T-helper 17 cell (primary cell): ENCODE measurements around the gene FABP3. TPM values are rescaled to one million over a fixed set of nuclear protein-coding genes. Genes with fewer than 3 reads are reported as not detected.

Source experiments
- ATAC-seq: fragments of 150-1000 bp; cut with Tn5 transposase; 2 replicates; pipeline ENCODE4 v1.10.0; 2021; ENCODE audit warnings: mild to moderate bottlenecking, moderate library complexity
- DNase-seq, 3 donors: peaks; one replicate each; pipeline versions ENCODE4 v3.0.0 to v3.0.0-alpha.2; 2020 to 2021
- H3K9me3 ChIP-seq: one replicate; pipeline ENCODE4 v1.7.0; 2013; ENCODE audit warnings: low read length, mild to moderate bottlenecking; ENCODE audit not compliant: control insufficient read depth, poor library complexity, severe bottlenecking
- H3K27ac Mint-ChIP-seq: one replicate; pipeline ENCODE4 v1.8.0; 2022; ENCODE audit warnings: mild to moderate bottlenecking, moderate library complexity, mixed read lengths
- H3K27me3 Mint-ChIP-seq: one replicate; pipeline ENCODE4 v1.8.0; 2022; ENCODE audit warnings: mixed read lengths
- H3K36me3 Mint-ChIP-seq: one replicate; pipeline ENCODE4 v1.8.0; 2022; ENCODE audit warnings: low read depth, mixed read lengths
- H3K4me1 Mint-ChIP-seq: one replicate; pipeline ENCODE4 v1.8.0; 2022; ENCODE audit warnings: mild to moderate bottlenecking, mixed read lengths
- H3K4me3 Mint-ChIP-seq: one replicate; pipeline ENCODE4 v1.8.0; 2022; ENCODE audit warnings: mild to moderate bottlenecking, moderate library complexity, mixed read lengths
- total RNA-seq, 4 donors: library from RNA in 2 of 4; stranded (reverse) in 2 of 4; gene quantifications; one replicate each; pipeline ENCODE4 v1.2.3 and lab custom pipeline; 2022 to 2026

The FABP3 gene
- total RNA-seq, 2 donors from 2014 or later: not detected

GRCh38 chr1:31373897-31374486, 1.1 kb upstream of the FABP3 start:
- no peaks in the 10 kb centered on the region for H3K9me3 ChIP-seq
- DNase-seq (no peak), ATAC-seq (peak; percentile 35)
- H3K27me3 Mint-ChIP-seq: peaks cover 21% of the 10 kb centered on the region
- H3K36me3 Mint-ChIP-seq: peaks cover 2% of the 10 kb centered on the region
- H3K4me3 Mint-ChIP-seq: peak overlapping the region; percentile 91
- H3K4me1 Mint-ChIP-seq: peaks cover 21% of the 10 kb centered on the region
- H3K27ac Mint-ChIP-seq: no peak overlapping the region

- Mint-ChIP-seq H3K27me3 (peaks cover 11% of the 10 kb centered on the region), H3K27ac (peak overlapping the region; percentile 72), H3K4me1 (peaks cover 21% of the 10 kb centered on the region), H3K36me3 (no peaks in the 10 kb centered on the region), H3K4me3 (peak overlapping the region; percentile 91)
- H3K9me3 ChIP-seq: no peaks in the 10 kb centered on the region
- DNase-seq: no peak
- ATAC-seq: no peak
Observed at GRCh38 chr1:31372751-31373055, 173 bp downstream of the FABP3 start.

GRCh38 chr1:31372051-31372450, 825 bp downstream of the FABP3 start:
- peaks cover 11% of the 10 kb centered on the region for H3K27me3 Mint-ChIP-seq
- peak overlapping the region; percentile 72 for H3K27ac Mint-ChIP-seq
- peaks cover 21% of the 10 kb centered on the region for H3K4me1 Mint-ChIP-seq
- ATAC-seq (no peak), DNase-seq (no peak)
- H3K36me3 Mint-ChIP-seq: no peaks in the 10 kb centered on the region
- H3K9me3 ChIP-seq: no peaks in the 10 kb centered on the region
- peak overlapping the region; percentile 91 for H3K4me3 Mint-ChIP-seq

GRCh38 chr1:31371121-31371959, 1.5 kb downstream of the FABP3 start:
- no peak overlapping the region for H3K4me3 Mint-ChIP-seq
- H3K4me1 Mint-ChIP-seq: peaks cover 18% of the 10 kb centered on the region

GRCh38 chr1:31370565-31370964, 2.3 kb downstream of the FABP3 start:
- H3K4me1 Mint-ChIP-seq: peaks cover 18% of the 10 kb centered on the region
- H3K9me3 ChIP-seq: no peaks in the 10 kb centered on the region
- ATAC-seq (no peak), DNase-seq (no peak)
- no peak overlapping the region for H3K4me3 Mint-ChIP-seq
- peaks cover 11% of the 10 kb centered on the region for H3K27me3 Mint-ChIP-seq
- H3K36me3 Mint-ChIP-seq: no peaks in the 10 kb centered on the region
- H3K27ac Mint-ChIP-seq: no peak overlapping the region

More at GRCh38 chr1:31371121-31371959, 1.5 kb downstream of the FABP3 start:
- DNase-seq (no peak), ATAC-seq (no peak)
- H3K9me3 ChIP-seq: no peaks in the 10 kb centered on the region
- peaks cover 11% of the 10 kb centered on the region for H3K27me3 Mint-ChIP-seq
- H3K27ac Mint-ChIP-seq: peak overlapping the region; percentile 72
- H3K36me3 Mint-ChIP-seq: no peaks in the 10 kb centered on the region

- H3K27me3 Mint-ChIP-seq: peaks cover 11% of the 10 kb centered on the region
- ATAC-seq: no peak
- H3K9me3 ChIP-seq: no peaks in the 10 kb centered on the region
- no peak overlapping the region for H3K27ac Mint-ChIP-seq
- peaks cover 18% of the 10 kb centered on the region for H3K4me1 Mint-ChIP-seq
- H3K4me3 Mint-ChIP-seq: no peak overlapping the region
- DNase-seq: no peak
- H3K36me3 Mint-ChIP-seq: no peaks in the 10 kb centered on the region
Observed at GRCh38 chr1:31370021-31370420, 2.9 kb downstream of the FABP3 start.

GRCh38 chr1:31368611-31369107, 4.2 kb downstream of the FABP3 start:
- Mint-ChIP-seq H3K27ac (no peak overlapping the region), H3K4me1 (peaks cover 16% of the 10 kb centered on the region)

GRCh38 chr1:31366796-31367195, 6.1 kb downstream of the FABP3 start:
- H3K36me3 Mint-ChIP-seq: peaks cover 3% of the 10 kb centered on the region
- no peak for ATAC-seq
- DNase-seq: no peak
- H3K27me3 Mint-ChIP-seq: no peaks in the 10 kb centered on the region
- H3K4me1 Mint-ChIP-seq: no peaks in the 10 kb centered on the region
- no peak overlapping the region for H3K4me3 Mint-ChIP-seq
- H3K9me3 ChIP-seq: no peaks in the 10 kb centered on the region
- no peak overlapping the region for H3K27ac Mint-ChIP-seq

More at GRCh38 chr1:31368611-31369107, 4.2 kb downstream of the FABP3 start:
- no peaks in the 10 kb centered on the region for H3K9me3 ChIP-seq
- Mint-ChIP-seq H3K4me3 (no peak overlapping the region), H3K36me3 (peaks cover 3% of the 10 kb centered on the region), H3K27me3 (peaks cover 11% of the 10 kb centered on the region)
- ATAC-seq: no peak
- no peak for DNase-seq

- no peak for DNase-seq
- no peaks in the 10 kb centered on the region for H3K9me3 ChIP-seq
- H3K36me3 Mint-ChIP-seq: peaks cover 7% of the 10 kb centered on the region
- no peak for ATAC-seq
- H3K27me3 Mint-ChIP-seq: no peaks in the 10 kb centered on the region
- H3K4me1 Mint-ChIP-seq: peaks cover 2% of the 10 kb centered on the region
- no peak overlapping the region for H3K27ac Mint-ChIP-seq
- no peak overlapping the region for H3K4me3 Mint-ChIP-seq
Observed at GRCh38 chr1:31364561-31365250, 8.2 kb downstream of the FABP3 start.

GRCh38 chr1:31362032-31362431, 10.8 kb downstream of the FABP3 start:
- Mint-ChIP-seq H3K4me1 (peaks cover 2% of the 10 kb centered on the region), H3K27me3 (no peaks in the 10 kb centered on the region), H3K27ac (no peak overlapping the region), H3K4me3 (no peak overlapping the region), H3K36me3 (peaks cover 24% of the 10 kb centered on the region)
- H3K9me3 ChIP-seq: no peaks in the 10 kb centered on the region
- no peak for ATAC-seq
- no peak for DNase-seq

- Mint-ChIP-seq H3K4me1 (peaks cover 2% of the 10 kb centered on the region), H3K36me3 (peaks cover 24% of the 10 kb centered on the region), H3K4me3 (no peak overlapping the region), H3K27ac (no peak overlapping the region), H3K27me3 (no peaks in the 10 kb centered on the region)
- ATAC-seq: no peak
- no peak for DNase-seq
- no peaks in the 10 kb centered on the region for H3K9me3 ChIP-seq
Observed at GRCh38 chr1:31361607-31362006, 11.3 kb downstream of the FABP3 start.

- no peak for ATAC-seq
- H3K9me3 ChIP-seq: no peaks in the 10 kb centered on the region
- Mint-ChIP-seq H3K36me3 (peaks cover 26% of the 10 kb centered on the region), H3K27me3 (no peaks in the 10 kb centered on the region), H3K4me1 (peaks cover 5% of the 10 kb centered on the region), H3K4me3 (no peak overlapping the region), H3K27ac (no peak overlapping the region)
- DNase-seq: no peak
Observed at GRCh38 chr1:31356427-31356826, 16.4 kb downstream of the FABP3 start.

GRCh38 chr1:31354283-31354682, 18.6 kb downstream of the FABP3 start:
- DNase-seq: no peak
- Mint-ChIP-seq H3K36me3 (peaks cover 27% of the 10 kb centered on the region), H3K4me3 (no peak overlapping the region), H3K4me1 (peaks cover 4% of the 10 kb centered on the region), H3K27ac (no peak overlapping the region), H3K27me3 (no peaks in the 10 kb centered on the region)
- no peaks in the 10 kb centered on the region for H3K9me3 ChIP-seq
- no peak for ATAC-seq
